GM19043 (cell line): ENCODE data around the gene NCF1.
A peak's percentile ranks its signal among the peaks of the same experiment; 100 is the strongest.
"Not testable (repeated sequence)": the region's sequence is repeated elsewhere in the genome, so short reads cannot be mapped to it uniquely, and the experiment has no call there.

Experiments
- ATAC-seq: cut with Tn5 transposase; IDR thresholded peaks from one replicate; pipeline ENCODE4 v1.9.1; 2021; ENCODE audit warnings: low read depth; ENCODE audit not compliant: unreplicated experiment

NCF1 gene

DNA sequence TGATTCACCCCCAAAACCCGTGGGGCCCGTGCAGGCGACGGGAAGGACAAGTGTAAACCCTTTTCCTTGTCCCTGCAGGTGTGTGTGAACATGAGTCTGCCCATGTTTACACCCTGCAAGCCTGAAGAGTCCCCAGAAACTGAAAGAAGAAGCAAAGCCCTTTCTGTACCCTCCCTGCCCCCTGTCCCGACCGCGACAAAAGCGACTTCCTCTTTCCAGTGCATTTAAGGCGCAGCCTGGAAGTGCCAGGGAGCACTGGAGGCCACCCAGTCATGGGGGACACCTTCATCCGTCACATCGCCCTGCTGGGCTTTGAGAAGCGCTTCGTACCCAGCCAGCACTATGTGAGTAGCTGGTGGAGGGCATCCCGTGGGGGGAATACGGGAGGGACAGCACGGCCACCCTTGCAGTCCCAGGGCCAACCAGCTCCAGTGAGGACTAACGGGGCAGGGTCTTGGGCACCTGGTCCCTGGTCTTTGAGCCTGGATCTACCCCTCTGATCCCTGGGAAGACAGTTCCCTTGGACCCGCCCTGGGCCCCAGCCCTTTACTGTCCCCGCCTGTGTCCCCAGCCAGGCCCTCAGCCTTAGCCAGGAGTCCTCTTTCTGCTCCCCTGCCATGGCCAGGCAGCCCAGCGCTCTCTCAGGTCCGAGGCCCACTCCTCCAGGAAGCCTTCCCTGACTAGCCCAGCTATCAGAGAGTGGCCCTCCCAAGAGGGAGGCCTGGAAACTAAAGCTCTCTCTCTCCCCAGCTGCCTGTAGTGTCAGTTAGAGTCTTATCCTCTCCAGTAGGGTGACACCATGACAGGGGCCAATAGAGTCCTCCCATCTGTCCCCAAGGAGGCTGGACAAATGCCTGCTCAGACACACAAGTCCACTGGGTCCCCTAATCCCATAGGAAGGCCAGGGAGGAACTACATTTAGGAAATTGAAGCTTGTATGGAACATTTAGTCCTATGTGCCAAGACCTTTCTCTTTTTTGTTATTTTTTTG, at the start of gene NCF1:
TSS of gene NCF1 (plus strand) at position 252 of the 991 bp plus-strand sequence. CDS start at position 273, 21 bp downstream.
- ATAC-seq = peak; percentile 85

DNA sequence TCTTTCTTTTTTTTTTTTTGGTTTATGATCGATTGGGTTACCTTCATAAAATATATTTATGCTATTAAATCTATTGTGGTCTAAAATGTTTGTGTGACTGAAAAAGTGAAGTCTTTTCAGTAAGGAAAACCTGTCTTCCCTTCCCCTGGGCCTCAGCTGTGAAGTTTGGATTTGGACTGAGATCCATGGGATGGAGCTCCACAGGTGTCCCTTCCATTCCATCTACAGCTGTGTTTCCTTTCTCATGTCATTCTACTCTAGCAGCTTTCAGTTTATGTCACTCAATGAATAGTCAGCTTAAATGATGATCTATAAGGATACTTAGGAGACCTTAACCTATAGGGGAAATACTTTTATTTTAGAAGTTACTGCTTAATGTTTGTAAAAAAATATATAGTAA, 48.0 kb upstream of the NCF1 start:
- ATAC-seq = no peak

DNA sequence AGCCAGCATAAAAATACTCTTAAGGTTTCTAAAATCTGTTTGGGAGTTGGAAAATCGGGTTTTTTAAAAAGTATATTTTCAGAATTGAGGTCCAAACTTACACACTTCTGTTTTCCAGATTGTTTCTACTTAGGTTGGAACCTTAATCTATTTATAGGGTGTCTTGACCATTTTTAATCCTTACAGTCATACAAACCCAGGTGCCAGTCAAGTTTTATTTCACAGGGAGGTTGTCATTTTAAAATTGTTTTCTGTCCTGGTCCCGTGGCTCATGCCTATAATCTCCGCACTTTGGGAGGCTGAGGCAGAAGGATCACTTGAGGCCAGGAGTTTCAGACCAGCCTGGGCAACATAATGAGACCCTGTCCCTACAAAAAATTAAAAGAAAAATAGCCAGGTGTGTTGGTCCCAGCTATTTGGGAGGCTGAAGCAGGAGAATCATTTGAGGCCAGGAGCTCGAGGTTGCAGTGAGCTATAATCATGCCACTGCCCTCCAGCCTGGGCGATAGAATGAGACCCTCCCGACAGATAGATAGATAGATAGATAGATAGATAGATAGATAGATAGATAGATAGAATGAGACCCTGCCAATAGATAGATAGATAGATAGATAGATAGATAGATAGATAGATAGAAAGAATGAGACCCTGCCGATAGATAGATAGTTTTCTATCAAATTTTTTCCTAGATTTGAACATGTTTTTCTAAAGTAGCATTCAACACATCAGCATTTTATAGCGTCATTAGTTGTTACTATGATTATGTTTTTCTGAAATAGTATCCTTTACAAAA, 47.3 kb upstream of the NCF1 start:
- ATAC-seq = no peak

DNA sequence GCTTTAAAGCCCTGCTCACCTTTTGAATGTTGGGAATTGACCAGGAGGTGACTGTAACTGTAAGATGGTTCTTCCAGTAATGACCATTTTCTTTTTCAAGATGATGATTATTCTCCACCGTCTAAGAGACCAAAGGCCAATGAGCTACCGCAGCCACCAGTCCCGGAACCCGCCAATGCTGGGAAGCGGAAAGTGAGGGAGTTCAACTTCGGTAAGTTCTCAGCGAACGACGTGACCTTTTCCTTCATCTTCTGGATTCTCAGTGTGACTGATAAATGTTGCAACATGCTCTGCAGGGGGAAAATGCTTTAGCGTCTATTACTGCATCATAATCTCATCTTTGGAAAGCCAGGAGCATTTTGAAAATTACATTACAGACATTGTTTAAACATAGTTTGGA, 45.1 kb upstream of the NCF1 start:
- ATAC-seq = not testable (repeated sequence)

DNA sequence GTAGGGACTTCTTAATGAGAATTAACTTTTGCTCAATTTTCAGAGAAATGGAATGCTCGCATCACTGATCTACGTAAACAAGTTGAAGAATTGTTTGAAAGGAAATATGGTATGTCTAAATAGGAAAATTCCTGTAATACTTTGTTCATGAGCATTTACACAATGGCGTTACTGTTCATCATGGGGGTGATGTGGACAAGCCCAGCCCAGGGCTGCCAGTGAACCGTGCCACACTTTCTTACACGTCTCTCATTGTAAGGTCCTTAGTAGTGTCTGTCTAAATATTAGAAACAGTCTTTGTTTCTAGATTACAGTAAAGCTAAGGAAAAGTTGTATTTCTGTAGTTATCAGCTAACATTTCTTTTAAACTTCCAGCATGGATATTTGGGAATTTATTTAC, 43.6 kb upstream of the NCF1 start:
- ATAC-seq = not testable (repeated sequence)

DNA sequence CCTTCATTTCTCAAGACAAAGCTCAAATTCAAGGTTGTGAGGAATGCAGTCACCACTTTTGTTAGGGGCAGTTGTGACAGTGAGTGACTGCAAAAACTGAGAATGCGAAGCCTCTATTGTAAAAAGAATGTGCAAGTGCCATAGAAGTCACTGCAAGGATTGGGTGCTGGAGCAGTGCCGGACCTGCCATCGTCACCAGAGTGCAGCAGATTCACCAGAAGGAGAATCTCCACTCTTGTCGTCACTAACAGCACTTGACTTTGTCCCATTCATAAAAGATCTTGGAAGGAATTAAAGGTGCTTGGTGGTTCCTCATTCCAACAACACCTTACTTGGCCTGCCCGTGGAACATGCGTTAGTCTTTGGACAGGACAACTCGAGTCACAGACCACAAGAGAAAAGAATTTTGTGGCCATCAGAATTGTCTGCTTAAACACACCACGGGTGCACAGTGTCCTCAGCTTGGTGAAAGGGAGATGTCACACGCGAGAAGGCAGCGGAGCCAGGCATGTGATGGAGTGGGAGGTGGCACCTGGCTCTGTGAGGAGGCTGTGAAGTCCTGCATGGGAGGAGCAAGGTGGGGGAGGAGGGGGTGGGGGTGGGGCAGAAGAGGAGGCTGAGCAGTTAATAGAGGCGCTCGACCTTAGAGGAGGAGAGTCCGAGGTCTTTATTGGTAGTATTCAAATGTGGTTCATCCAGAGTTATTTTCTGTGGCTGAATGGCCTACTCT, 33.7 kb upstream of the NCF1 start:
- not testable (repeated sequence) for ATAC-seq

DNA sequence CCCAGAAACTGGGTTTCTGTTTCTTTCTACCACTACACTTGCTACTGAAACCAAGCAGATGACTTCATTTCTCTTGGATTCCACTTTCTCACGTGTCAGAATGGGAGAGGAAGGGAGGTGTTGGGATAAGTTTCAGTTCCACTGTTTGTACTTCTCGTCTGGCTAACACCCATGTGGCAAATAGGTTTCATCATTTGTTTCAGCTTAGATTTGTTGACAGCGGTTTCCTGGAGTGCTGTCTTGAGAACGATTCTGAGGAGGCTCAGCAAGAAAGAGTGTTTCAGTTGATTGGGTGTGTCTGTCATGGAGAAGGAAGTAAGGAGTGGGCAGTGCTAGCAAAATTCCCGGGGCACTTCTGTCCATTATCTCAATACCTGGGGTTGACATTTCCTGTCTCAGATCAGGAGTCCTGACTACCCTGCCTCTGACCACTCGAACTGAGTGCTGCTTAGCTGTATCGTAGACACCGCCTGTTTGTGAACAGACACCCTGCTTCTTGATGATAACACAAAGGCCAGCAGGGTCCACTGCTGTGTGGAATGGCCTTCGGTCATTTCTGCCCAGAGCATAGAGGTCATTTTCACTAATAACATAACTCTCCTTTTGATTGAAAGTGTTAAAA, 29.8 kb upstream of the NCF1 start:
- not testable (repeated sequence) for ATAC-seq

DNA sequence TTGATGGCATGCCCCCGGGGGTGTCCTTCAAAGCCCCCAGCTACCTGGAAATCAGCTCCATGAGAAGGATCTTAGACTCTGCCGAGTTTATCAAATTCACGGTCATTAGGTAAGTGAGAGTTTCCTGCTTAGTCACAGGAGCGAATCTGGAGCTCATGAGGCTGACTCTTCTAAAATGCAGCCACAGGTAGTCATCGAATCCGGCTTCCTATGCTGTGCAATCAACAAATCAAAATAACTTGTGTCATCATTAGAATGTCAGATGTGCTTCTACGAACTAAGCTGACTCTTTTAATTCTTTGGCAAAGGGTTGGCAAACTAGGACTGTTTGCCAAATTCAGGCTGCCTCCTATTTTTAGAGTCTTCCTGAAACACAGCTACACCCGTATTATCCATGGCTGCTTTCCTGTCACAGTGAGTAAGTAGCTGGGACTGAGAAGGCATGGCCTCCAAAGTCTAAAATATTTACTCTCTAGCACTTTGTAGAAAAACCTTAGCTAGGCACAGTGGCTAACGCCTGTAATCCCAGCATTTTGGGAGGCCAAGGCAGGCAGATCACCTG, 19.8 kb upstream of the NCF1 start:
- not testable (repeated sequence) for ATAC-seq

DNA sequence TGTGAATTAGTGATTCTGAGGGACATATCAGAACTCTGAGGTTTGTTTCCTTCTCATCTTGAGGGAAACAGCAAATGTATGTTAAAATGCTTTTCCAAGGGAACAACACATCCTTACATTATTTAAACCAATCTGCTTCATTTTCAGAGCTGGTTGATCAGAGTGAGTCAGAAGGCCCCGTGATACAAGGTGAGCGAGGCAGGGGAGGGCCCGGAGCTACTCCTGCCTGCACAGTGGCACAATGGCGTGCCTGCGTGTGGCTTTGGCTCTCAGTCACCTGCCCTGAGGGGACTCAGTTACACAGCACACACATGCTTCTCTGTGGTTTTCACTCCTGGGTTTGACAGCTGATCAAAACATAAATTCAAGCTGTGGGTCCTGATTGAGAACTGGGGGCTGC, 17.1 kb upstream of the NCF1 start:
- ATAC-seq = not testable (repeated sequence)

DNA sequence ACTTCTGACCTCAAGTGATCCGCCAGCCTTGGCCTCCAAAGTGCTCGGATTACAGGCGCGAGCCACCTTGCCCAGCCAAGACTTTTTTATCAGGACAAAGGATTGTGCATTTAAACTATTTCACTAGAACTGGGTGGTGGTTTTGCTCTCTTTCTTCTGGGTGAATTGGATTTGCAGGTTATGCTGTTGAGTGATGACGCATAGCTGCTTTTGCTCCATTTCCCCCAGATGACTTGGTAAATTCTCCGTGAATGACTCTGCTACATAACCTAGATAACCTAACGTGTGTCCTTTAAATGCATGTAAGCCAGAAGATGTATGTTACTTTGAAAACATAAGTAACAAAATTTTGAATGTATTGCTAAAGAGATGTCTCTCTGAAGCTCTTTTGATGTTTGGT, 15.5 kb upstream of the NCF1 start:
- not testable (repeated sequence) for ATAC-seq

DNA sequence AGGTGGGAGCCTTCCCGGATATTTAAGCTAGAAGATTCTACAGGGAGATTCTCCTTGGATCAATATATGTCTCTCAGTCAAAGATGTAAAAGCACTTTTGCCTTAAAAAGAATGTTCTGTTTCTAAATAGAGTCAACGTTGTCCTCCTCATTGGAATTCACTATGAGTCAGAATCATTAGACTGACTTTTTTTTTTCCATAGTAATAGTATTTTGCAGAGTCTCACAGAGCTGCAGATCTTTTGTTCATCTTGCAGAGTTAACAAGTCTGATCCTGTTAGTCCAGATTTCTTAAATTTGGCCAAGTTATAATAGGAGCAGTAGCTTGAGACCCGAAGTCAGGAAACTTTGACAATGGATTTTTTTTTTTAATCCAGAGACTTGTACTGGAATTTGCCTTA, 14.8 kb upstream of the NCF1 start:
- not testable (repeated sequence) for ATAC-seq

DNA sequence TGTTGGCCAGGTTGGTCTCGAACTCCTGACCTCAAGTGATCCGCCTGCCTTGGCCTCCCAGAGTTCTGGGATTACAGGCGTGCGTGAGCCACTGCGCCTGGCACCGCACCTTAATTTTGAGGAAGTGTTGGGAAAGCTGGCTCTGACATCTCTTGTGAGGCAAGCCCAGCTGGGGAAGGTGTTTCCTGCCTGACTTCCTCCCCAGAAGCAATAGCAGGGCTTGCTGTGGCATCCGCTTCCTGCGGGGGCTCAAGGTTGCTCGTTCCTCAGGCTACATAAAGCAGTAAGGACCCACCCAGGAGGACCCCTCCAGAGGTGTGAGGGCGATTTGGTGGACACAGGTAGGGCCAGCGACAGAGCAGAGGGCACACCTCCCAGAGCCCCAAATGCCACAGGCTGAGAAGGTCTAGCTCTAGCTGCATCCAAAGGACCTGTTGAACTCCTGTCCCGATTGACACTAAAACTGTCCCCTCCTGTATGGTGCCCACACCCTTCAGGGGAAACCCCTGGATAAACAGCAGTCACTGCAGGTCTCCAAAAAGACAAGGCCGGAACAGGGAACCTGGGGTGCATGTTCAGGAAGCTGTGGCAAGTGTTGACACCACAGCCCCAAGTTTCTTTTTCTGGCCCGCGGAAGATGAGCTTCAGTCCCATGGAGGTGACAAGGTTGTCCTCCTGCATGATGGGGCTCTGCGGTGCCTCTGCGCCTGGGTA, 8.4 kb upstream of the NCF1 start:
- not testable (repeated sequence) for ATAC-seq

DNA sequence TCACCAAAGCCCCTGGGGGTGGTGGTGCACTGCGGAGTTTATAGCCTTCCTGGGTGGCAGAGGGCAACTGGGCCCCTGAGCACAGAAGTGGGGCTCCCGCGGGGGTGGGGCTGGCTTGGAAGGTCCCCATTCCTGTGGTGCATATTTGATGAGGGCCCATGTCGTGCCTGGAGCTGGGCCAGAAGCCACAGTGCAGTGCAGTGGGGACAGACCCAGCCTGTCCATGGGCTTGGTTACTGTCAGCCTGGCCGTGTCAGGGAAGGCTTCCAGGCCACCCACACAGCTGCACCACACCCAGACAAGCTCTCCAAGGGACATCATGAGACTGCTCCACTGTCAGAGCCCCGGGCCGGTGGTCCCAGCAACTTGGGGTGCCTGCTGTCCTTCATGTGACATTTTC, 7.3 kb upstream of the NCF1 start:
- not testable (repeated sequence) for ATAC-seq

DNA sequence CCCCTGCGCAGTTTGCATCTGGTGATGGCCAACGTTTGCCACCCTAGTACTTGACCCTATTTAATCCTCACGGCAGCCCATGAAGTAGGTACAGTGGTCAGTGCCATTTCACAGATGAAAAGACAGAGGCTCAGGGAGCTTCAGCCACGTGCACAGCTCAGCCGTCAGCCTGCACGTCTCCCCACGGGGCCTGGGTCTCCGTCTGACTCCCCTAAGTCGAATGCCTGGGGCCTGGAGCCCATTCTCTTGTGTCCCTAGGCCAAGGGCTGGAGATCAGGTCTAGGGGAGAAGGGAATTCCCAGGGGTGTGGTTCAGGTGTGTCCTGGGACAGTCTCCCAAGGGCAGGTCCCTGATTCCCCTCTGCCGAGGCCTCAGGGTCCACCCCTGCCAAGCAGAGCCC, 6.8 kb upstream of the NCF1 start:
- not testable (repeated sequence) for ATAC-seq

DNA sequence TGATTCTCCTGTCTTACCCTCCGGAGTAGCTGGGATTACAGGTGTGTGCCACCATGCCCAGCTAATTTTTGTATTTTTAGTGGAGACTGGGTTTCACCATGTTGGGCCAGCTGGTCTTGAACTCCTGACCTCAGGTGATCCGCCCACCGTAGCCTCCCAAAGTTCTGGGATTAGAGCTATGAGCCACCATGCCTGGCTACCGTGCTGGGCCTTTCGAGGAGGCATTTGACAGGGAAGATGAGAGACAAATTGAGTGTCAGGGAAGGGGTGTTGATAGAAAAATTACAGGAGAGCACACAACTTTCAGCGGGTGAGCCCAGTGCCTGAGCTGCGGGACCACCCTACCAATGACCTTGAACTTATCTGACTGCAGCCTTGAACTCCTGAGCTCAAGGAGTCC, 3.7 kb upstream of the NCF1 start:
- ATAC-seq = not testable (repeated sequence)

DNA sequence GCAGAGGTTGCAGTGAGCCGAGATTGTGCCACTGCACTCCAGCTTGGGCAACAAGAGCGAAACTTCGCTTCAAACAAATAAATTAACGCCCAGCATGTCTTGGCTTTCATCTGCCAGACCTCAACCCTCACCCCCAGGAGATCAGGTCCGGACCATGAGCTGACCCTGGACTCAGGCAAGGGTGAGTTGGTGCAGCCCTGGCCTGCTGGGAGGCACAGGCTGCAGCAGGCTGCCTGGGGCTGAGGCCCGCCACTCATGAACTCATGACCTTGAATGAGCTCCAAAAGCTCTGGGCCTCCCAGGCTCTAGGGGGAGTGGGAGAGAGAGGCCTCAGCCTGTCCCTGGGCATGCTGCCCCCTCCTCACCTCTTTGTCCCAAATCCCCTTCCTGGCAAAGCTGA, 1.7 kb upstream of the NCF1 start:
- ATAC-seq = not testable (repeated sequence)

DNA sequence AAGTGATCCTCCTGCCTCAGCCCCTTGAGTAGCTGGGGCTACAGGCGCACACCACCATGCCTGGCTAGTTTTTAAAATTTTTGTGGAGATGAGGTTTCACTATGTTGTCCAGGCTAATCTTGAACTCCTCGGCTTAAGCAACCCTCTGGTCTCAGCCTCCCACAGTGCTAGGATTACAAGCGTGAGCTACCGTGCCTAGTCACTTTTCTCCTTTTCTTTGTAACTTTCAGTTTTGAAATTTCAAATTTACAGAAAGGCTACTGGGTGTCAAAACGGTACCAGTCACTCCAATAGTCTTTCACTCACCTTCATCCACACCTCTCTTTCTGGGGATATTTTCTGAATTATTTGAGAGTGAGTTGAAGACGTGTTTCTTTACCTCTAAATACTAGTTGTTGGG, 1.3 kb downstream of the NCF1 start:
- not testable (repeated sequence) for ATAC-seq

DNA sequence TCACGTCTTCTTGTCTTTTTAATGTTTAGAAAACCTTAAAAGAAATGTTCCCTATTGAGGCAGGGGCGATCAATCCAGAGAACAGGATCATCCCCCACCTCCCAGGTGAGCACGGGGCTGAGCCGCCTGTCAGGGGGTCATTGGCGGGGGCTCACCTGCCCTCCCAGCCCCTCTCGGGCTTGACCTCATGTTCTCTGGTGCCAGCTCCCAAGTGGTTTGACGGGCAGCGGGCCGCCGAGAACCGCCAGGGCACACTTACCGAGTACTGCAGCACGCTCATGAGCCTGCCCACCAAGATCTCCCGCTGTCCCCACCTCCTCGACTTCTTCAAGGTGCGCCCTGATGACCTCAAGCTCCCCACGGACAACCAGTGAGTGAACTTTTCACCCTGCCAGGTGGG, 5.2 kb downstream of the NCF1 start:
- ATAC-seq = not testable (repeated sequence)

DNA sequence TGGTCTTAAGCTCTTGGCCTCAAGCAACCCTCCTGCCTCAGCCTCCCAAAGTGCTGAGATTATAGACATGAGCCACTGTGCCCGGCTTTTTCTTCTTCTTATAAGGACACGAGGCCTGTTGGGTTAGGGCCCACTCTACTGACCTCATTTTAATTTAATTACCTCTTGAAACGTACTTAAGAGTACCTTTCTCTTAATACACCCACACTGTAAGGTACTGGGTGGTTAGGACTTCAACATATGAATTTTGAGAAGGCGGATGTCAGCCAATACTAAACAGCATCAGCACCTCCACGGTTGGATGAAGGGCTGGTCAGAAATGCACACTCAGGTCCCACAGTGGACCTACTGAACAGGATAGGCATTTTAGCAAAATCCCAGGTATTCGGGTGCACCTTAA, 7.9 kb downstream of the NCF1 start:
- not testable (repeated sequence) for ATAC-seq
